Superior temporal gyrus (tissue), 1 donor: ENCODE measurements around the gene ANTXR1.

Experiments used
- DNase-seq: peaks from one replicate; pipeline ENCODE4 v3.0.0-alpha.2; 2016; ENCODE audit errors: extremely low spot score

Gene ANTXR1

DNA sequence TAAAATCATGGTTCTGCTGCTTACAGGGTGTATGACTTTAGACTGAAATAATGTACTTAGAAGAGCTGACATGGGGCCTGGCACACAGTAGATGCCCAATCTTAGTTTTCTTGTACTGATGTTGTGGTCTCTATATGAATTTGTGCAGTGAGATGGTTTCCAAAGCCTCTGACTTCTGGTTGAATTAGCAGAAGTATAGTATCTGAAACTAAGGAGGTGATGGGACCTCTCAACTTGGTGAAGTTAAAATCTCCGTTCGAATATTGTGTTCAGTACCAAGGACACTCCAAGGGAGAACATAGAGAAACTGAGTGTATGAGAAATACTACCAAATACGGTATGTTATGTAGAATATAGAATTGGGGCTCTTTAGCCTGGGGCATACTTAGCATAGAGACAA is 120.9 kb downstream of the ANTXR1 start:
- no peak for DNase-seq

DNA sequence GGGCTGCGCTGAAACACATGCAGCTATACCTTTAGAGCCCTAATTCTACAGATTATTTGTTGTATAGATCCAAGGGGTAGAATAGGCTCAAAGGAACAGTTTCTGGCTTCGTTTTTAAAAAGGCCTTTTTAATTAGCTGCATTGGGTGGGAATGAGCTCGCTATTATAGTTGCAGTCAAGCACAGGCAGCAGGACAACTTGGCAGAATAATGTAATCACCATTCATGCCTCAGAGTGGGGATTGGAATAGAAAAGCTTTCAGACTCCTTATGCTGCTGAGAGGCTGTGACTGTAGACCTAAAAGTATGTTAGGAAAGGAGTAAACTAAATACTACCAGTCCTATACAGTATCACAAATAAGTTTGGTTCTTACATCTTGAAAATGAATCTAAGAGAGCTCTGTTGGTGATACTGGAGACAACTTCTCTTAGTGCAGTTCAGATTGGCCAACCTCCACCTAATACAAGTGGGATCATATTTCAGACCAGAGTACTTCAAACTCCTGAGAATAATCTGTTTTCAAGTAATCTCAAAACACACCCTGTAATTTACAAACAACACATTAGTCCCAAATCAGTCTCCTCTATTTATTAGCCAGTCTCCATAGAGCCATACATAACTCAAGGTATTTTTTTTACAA is 121.4 kb downstream of the ANTXR1 start:
- no peak for DNase-seq

DNA sequence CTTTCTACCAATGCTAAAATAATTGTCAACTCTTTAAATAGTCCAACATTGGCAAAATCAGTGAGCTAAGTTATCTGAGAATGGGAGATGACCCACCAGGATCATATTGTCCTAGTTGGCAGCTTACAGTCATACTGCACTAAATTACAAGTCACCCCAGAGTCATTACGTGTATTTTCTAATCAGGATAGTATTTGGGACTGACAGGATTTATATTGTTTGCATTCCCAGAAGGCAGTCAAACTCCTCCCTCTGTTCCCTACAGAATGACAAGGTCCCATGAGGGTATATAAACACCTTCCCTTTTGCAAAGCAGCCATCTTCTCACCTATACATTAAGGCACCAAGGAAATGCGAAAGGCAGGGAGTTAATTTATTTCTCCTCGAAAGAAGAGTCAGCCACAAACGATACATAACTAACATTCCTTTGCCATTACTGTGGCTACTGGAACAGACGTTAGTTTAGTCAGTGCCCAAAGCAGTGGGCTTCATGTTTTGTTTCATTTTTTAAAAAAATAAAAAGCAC is 125.3 kb downstream of the ANTXR1 start:
- no peak for DNase-seq

DNA sequence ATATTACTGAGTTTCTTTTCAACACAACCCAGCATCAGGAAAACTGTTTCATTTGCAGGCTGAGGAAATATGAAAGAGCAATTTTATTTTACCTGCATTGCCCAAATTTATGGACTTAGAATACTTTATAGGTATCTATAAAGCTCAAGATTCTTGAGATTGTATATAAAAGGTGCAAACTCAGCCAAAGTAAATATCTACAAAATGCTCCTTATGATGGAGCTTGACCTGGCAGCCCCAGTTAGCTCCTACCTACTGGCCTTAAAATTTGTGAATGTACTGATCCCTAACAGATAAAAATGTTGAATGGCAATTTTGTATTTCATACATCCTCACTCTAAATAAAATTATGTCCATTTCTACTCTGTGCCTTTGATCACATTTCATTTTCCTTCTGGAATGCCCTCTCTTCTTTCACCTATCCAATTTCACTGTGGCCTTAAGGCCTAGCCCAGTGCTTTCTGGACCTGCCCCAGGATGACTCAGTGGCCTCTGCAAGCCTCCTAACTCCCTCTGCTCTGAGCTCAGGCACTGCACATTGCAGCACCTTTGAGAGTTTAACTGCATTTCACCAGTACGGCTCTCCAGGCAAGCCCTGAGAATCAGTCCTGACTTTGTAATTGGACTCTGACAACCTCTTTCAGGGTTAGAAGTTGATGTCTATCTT is 125.9 kb downstream of the ANTXR1 start:
- DNase-seq = no peak

DNA sequence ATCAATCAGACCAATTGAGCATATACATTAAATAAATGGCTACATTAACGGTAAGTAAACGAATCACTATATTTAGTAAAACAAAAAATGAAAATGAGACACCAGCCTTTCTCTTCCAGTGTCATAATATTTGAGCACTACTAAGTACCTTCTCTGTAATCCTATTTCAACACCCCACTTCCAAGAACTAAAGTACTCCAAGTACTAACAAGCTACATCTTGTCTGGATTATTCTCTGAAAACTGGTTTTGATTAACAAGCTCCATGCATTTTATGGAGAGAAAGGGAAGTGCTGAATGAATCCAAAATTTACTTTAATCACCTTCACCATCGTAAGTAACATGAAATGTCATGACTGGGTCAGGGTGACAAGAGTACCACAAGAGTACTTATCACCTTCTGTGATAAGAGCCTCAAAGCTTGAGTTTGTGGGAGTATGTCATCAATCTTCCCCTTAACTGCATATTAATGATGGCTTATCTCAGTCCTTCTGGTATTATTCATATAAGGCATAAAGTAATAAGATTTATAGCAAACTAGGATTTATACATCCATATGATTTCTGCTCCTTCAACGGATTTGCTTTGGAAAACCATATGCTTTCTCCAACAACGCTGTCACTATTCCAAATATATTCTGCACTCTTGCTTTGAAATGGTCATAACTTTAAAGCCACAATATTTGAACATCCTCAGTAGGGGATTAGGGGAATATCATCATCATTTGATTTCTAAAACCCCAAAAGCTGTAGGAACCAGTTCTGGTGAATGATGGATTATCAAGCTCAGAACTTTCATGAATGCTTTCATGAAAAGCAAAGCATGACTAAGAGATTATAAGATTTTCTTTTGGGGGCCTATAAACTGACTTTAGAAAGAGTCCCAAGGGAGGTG is 127.0 kb downstream of the ANTXR1 start:
- no peak for DNase-seq

DNA sequence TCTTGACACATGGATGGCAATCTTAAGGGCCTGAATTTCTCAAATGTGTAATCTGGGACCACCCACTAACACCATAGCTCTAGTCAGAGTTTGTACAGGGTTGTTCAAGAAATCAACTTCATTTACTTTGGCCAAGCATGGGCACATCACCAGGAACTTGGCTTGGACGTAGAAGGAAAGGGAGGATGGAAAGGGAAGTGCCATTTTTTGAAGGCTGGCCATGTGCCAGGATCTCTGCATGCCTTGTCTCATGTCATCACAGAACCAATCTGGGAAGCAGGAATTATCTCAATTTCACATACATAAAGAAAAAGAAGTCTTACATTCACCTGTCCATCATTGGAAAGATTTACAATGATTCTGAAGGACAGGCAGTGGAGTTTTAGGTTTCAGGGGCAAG is 128.1 kb downstream of the ANTXR1 start:
- no peak for DNase-seq

DNA sequence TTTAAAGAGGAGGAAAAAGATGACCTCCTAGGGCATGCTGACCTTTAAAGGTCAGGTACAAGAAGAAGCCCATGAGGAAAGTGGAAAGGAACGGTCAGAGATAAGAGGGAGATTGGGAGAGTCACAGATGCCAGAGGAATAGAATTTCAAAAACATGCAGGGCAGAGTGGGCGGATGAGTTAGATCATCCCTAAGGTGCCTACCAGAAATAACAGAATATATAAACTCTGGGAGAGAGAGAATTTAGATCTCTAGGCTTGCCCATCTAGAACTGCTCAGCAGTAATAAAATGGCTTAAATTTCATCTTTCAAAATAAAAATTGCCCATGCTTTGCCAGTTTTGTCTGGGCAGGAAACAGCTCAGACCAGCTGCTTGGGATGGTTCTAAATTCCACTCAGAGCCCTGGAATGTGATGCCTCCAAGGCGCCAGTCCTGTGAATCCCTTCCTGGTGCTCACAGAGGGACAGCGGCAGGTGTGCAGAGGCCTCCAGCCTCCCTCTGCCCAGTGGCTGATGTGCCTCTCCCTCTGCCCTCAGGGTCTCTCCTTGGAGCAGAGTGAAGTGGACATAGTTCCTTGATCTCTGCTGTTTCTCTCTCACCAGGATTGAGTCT is 130.9 kb downstream of the ANTXR1 start:
- peak; percentile 34 for DNase-seq

DNA sequence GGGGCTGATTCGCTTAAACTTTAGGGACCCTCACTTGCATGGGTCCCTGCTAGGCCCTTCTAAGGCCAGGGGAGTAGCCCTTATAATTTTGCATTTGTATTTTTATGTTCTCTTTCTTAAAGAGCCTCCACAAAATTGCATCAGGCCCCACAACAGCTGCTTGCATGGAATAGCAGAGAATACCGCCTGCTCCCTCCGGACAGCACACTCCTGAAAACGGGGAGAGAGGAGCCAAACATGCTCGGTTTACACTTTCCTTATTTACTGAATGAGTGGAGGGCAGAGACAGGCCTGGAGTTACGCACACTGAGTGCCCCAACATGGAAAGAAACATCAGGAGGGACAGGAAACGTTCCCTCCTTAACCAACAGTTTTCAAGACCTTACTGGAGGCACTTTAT is 132.2 kb downstream of the ANTXR1 start:
- no peak for DNase-seq

DNA sequence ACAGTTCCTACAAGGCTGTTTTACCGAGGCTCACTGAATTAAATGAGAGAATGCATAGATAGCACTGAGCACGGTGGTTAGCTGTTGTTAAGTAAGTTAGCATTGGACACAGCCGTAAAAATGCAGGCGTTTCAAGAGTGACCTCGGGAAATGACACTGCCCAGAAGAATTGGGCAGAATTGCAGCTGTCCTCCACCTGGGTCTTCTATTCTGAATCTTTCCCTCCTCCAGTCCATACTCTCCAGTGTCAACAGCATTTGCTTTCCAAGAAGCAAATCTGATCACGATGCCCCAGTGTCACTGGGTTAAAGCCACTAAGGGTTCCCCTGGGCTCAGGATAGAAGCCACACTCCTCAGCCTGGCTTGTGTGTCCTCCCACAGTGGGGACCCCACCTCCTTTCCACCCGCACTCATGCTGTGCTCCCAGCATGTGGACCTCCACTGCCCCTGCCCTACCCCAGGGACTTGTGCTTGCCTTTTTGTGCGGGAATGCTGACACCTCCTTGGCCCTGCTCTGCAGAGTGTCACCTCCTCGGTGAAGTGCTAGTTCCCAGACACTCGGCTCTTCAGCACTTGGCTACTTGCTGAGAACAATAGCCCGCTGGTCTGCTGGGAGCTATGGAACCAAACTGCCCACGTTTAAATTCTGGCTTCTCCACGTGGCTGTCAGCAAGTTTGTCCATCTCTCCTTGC is 135.0 kb downstream of the ANTXR1 start:
- DNase-seq = no peak

DNA sequence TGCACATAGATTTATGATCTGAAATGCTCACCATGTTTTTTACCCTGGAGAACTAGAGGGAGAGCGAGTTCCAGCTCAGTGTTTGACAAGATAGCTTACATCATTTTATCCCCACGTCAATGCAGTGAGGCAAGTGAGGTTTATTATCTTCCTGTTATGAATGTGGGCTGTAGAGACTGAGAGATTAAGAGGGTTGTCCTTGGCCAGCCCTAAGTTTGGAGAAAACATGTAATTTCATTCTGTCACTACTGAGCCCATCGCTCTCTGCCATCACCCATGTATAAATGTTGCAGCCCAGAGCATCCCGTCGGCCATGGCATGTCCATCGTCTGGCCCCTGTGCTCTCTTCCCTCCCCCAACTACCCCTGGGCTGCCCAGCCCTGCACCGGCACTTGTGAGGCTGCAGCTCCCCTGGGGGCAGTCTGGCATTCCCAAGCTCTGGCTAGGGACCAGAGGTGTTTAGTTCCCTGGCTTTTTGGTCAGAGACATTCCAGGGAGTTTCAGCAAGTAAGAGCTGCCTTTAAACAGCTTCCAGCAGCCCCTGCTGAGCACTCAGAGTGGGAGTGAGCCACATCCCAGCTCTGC is 136.7 kb downstream of the ANTXR1 start:
- DNase-seq = no peak

DNA sequence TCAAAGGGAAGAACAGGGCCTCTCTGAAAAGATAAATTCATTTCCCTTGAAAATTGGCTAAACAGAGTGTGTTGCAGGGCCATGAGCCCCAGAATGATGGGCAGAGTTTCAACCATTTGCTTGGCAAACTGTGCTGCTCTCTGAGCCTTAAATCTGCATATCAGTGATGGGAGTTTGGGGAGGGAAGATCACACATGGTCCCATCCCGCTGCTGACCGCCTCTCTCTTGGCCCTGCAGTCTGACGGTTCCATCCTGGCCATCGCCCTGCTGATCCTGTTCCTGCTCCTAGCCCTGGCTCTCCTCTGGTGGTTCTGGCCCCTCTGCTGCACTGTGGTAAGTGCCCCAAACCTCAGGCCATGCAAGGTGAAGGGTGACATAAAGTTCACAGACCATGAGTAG is 139.0 kb downstream of the ANTXR1 start:
- DNase-seq = no peak

DNA sequence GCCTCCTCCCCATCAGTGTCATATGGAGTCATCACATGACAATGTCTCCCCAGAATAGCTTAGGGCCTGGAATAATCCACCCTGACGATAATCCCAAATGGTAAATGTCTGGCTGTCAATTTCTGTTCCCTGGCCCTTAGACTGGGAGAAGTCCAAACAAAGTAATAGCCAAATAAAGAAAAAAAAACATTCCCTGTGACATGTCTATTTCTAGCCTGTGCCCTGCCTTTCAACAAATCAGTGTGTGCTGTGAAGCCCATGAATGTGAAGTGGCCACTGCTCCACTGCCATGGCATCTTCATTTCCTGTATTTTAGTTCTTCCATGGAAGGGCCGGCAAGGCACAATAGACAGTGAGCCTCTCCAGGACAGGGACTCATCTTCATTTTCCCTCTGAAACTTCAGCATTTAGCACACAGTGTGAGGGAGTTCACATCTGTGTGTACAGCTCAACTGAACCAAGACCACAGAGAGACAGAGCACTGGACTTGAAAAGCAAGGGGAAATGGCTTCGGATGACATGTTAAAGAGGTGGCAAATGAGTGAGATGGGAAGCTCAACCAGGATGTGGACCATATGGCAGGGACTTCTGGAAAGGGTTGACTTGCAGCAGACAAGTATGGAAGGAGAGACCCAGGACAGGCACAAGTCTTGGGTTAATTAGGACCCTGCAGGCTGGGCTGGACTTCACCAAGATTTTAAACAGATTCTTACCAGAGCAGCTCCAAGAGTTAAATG is 140.0 kb downstream of the ANTXR1 start:
- no peak for DNase-seq

DNA sequence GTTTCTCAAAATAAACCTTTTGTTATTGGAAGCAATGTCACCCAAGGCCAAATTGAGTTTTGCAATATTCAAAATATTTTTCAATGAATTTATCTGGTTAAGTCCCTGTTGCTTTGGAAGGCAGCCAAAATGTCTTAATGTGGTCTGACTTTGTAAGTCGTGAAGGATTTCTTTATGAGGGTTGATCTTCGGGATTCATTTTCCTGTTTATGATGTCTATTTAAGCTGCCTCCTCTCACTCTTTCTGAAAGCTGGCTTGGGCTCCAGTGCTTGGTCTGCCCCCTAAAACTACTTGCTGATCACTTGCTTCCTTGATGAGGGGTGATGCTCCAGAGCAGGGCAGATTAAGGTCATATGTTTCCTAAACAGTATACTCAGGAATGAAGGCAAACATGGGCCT is 141.1 kb downstream of the ANTXR1 start:
- no peak for DNase-seq

DNA sequence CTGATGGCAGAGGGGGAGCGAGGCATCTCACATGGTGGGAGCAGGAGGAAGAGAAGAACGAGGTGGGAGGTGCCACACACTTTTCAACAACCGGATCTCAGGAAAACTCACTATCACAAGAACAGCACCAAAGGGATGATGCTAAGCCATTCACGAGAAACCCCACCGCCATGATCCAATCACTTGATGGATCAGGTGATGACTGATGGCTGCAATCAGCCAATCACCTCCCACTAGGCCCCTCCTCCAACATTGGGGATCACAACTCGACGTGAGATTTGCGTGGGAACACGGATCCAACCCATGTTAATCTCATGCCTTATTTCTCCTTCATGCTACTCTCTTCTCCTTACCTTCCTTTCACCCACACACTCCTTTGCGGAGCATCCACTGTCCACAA is 143.6 kb downstream of the ANTXR1 start:
- no peak for DNase-seq

DNA sequence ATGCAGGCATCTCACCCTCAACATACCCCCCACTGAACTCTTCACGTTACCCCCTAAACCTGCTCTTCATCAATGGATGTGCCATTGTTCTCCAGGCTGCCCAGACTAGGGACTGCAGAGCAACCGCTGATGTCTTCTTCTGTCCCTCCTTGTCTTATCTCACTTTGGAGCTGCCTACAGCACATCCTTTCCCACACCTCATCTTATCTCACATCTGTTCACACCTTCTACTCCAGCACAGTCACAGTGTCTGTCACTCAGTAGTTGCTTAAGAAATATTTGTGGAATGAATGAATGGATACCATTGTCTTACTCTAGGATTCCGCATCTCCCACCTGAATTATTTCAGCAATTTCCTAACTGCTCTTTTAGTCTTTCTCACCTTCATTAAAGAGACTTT is 144.5 kb downstream of the ANTXR1 start:
- DNase-seq = no peak

DNA sequence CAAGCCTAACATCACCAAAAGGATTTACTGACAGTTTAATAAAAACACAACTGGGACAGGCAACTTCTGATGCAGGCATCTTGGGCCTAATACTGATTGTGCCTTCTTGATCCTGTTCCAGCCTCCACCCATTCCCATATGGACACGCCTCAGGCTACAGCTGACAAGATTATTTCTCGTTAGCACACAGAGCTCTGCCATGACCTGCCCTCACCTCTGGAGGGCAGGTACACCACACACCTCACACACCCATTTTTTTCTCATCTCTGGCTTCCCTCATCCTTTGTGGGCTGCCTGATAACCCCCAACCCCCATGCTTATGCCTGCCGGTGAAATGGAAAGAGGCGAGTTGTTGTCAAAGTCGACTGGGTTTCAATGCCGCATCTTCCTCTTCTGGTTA is 147.0 kb downstream of the ANTXR1 start:
- no peak for DNase-seq

DNA sequence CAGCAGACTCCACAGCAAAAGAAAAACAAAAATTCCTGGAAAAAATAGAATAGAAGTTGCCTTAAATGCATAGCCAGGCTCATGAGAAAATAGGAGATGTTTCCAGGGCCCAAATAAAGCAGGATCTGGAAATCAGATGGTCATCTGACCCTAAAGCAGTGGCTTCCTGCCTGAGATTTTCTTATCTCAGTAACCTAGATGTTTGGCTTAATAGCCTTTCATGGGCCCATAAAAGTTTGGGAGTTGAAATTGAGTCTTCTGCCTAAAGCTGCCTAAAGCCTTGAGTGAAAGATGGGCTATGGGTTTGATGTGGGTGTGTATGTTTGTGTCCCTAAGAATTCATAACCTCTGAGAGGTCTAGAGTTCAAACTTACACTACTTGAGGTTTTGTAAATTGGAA is 149.1 kb downstream of the ANTXR1 start:
- no peak for DNase-seq

DNA sequence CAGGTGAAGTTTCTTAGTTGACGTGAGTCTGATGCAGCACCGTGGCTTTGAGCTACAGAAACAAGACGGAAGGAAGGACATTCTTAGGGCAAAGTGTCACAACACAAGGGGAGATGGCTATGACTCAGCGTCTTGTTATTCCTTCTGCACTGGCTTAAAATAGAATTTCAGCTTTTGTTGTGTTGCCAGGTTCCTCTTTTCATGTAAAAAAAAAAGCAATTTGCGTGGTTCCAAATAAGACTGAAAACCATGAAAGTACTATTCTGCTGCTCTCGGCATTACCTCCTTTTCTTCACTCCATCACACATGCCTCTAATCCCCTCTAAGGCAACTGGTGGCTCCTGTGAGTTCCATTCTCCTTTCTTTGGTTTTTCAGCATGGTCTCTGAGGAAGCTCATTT is 150.1 kb downstream of the ANTXR1 start:
- DNase-seq = peak; percentile 64

DNA sequence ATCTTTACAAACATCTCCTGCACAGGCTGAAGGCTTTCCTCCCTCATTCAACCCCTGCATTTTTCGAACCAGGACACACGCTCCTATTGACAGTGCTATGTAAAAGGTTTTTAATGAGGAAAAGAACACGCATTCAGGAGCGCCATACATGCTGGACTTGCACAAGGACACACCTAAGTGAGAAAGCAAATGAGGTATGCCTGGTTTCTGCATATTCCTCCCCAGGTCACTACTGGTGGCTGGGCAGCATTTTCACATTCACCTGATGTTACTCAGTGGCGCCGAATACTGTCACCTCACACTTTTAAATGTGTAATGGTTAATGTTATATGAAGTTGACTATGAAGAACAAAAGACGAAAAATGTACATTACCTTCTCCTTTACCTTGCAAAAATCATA is 150.6 kb downstream of the ANTXR1 start:
- no peak for DNase-seq

DNA sequence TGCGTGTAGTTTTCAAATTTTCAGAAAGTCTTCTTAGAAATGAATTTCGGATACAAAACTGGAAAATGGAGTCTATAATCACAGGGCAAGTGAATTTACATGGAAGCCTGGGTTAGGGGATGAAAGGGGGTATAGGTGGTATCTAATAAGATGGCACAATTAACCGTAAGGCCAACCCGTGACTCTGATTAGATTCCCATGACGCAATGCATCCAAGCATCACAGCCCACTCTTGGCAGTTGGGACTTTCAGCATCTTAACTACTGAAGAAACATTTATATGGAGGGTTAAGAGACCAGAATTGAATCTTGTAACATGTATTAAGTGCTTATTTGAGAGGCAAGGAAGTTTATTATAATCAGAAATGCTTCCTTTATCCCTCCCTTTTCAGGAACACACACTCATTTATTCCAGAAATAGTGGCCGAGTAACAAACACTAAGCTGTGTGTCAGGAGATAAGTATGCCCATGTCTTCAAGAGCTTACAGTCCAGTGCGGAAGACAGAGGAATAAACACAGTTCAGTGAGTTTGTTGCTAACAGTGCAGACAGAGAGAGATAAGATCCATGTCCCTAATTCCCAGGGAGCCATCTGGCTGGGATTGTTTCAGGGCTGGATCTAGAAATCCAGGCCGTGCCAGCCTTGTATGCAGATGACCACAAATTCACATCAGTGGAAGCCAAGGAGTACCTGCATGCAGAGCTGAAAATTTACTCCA is 151.2 kb downstream of the ANTXR1 start:
- no peak for DNase-seq
